ENCODE data around the gene EEF1AKMT2. TPM values are rescaled to one million over a fixed set of nuclear protein-coding genes. Genes with fewer than 3 reads are reported as not detected.
A peak's percentile ranks its signal among the peaks of the same experiment; 100 is the strongest.

EEF1AKMT2 gene
- total RNA-seq, 1 donor: 20.3 TPM

DNA sequence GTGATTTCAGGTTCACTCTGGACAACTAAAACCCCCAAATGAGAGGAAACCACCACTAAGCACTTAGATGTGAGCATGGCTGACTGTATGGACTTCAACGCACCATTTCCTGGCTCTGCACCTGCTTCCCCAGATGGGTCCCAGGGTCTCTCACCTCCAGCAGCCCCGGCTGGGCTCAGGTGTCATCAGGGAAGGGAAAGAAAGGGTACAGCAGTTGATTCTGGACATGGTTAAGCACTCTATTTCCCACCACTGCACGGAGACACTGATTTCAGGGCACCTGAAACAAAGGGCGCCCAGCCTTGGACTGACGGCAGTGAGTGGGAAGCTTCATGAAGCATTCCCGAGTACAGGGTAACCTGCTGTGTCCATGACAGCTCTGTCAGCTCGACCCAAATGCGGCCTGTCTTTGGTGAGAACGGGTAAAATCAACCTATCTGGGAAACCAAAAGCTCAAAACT is 66.5 kb downstream of the EEF1AKMT2 start:
- peak; percentile 23 for DNase-seq (ENCODE audit: insufficient read length, low spot score, missing footprints)
- Histone ChIP-seq H4K20me1 (ENCODE audit: insufficient read depth, low read length) (peaks cover 4% of the 10 kb centered on the region), H3K9me3 (ENCODE audit: low read depth, low read length) (no peaks in the 10 kb centered on the region), H3K4me1 (ENCODE audit: insufficient read depth, low read length) (peaks cover 11% of the 10 kb centered on the region), H3K27me3 (ENCODE audit: insufficient read depth, low read length) (no peaks in the 10 kb centered on the region), H2AFZ (ENCODE audit: low read length) (no peak overlapping the region), H3K4me2 (ENCODE audit: insufficient read depth, low read length) (no peak overlapping the region), H3K4me3 (ENCODE audit: insufficient read depth, low read length) (no peak overlapping the region), H3K79me2 (ENCODE audit: insufficient read depth, low read length) (peaks cover 14% of the 10 kb centered on the region), H3K36me3 (ENCODE audit: insufficient read depth, low read length) (no peaks in the 10 kb centered on the region), H3K27ac (ENCODE audit: low read depth, low read length) (no peak overlapping the region)
- TF ChIP-seq, protein P1, sequence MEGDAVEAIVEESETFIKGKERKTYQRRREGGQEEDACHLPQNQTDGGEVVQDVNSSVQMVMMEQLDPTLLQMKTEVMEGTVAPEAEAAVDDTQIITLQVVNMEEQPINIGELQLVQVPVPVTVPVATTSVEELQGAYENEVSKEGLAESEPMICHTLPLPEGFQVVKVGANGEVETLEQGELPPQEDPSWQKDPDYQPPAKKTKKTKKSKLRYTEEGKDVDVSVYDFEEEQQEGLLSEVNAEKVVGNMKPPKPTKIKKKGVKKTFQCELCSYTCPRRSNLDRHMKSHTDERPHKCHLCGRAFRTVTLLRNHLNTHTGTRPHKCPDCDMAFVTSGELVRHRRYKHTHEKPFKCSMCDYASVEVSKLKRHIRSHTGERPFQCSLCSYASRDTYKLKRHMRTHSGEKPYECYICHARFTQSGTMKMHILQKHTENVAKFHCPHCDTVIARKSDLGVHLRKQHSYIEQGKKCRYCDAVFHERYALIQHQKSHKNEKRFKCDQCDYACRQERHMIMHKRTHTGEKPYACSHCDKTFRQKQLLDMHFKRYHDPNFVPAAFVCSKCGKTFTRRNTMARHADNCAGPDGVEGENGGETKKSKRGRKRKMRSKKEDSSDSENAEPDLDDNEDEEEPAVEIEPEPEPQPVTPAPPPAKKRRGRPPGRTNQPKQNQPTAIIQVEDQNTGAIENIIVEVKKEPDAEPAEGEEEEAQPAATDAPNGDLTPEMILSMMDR (IDR thresholded peaks at IDR 0.05; ENCODE audit: extremely low read depth, low read depth, low read length): no peak

GRCh38 chr10:124724279-124725027 is 67.2 kb downstream of the EEF1AKMT2 start:
- no peaks in the 10 kb centered on the region for H3K9me3 ChIP-seq (ENCODE audit: low read depth, low read length)
- TF ChIP-seq, protein P1 (IDR thresholded peaks at IDR 0.05; ENCODE audit: extremely low read depth, low read depth, low read length): no peak
- H2AFZ ChIP-seq (ENCODE audit: low read length): no peak overlapping the region
- peaks cover 14% of the 10 kb centered on the region for H3K79me2 ChIP-seq (ENCODE audit: insufficient read depth, low read length)
- H3K36me3 ChIP-seq (ENCODE audit: insufficient read depth, low read length): no peaks in the 10 kb centered on the region
- H3K4me2 ChIP-seq (ENCODE audit: insufficient read depth, low read length): no peak overlapping the region
- H3K27ac ChIP-seq (ENCODE audit: low read depth, low read length): no peak overlapping the region
- peaks cover 4% of the 10 kb centered on the region for H4K20me1 ChIP-seq (ENCODE audit: insufficient read depth, low read length)
- H3K4me3 ChIP-seq (ENCODE audit: insufficient read depth, low read length): no peak overlapping the region
- no peaks in the 10 kb centered on the region for H3K27me3 ChIP-seq (ENCODE audit: insufficient read depth, low read length)
- peaks cover 13% of the 10 kb centered on the region for H3K4me1 ChIP-seq (ENCODE audit: insufficient read depth, low read length)
- no peak for DNase-seq (ENCODE audit: insufficient read length, low spot score, missing footprints)

GRCh38 chr10:124723826-124724225 is 67.9 kb downstream of the EEF1AKMT2 start:
- Histone ChIP-seq H3K9me3 (ENCODE audit: low read depth, low read length) (no peaks in the 10 kb centered on the region), H2AFZ (ENCODE audit: low read length) (no peak overlapping the region), H3K4me2 (ENCODE audit: insufficient read depth, low read length) (no peak overlapping the region), H4K20me1 (ENCODE audit: insufficient read depth, low read length) (peaks cover 4% of the 10 kb centered on the region), H3K4me1 (ENCODE audit: insufficient read depth, low read length) (peaks cover 13% of the 10 kb centered on the region), H3K79me2 (ENCODE audit: insufficient read depth, low read length) (peaks cover 14% of the 10 kb centered on the region), H3K27ac (ENCODE audit: low read depth, low read length) (no peak overlapping the region), H3K27me3 (ENCODE audit: insufficient read depth, low read length) (no peaks in the 10 kb centered on the region), H3K4me3 (ENCODE audit: insufficient read depth, low read length) (no peak overlapping the region), H3K36me3 (ENCODE audit: insufficient read depth, low read length) (no peaks in the 10 kb centered on the region)
- TF ChIP-seq, protein P1 (IDR thresholded peaks at IDR 0.05; ENCODE audit: extremely low read depth, low read depth, low read length): no peak
- DNase-seq (ENCODE audit: insufficient read length, low spot score, missing footprints): no peak

Measured in osteoblast (primary cell).